ENCODE results near the gene MZT2B.
"Not testable (repeated sequence)": the region's sequence is repeated elsewhere in the genome, so short reads cannot be mapped to it uniquely, and the experiment has no call there.

DNA sequence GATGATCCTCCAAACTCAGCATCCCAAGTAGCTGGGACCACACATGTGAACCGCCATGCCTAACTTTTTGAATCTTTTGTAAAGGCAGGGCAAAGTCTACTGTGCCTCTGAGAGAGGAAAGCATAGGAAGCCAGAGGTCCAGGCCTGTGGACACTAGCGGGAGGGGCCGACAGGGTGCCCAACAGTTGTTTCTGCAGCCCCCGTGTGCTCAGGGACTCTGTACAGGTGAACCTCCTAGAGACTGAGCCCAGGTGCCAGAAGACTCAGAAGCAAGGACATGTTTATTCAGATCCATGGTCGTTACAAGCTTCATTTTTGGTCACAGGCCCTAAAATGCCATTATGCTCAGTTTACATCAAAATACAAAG, 30.9 kb upstream of the MZT2B start:
- not testable (repeated sequence) for TF ChIP-seq EZH2 (IDR thresholded peaks at IDR 0.05; ENCODE audit: insufficient read depth, poor library complexity, severe bottlenecking); EZH2phosphoT487 (IDR thresholded peaks at IDR 0.05; ENCODE audit: insufficient read depth, low read depth)

Data from GM23248 (cell line).